Measurements from ENCODE around the gene KIAA1143.

GRCh38 chr3:44722103-44722401 lies 39.4 kb downstream of the KIAA1143 start:
- no peak for TF ChIP-seq EZH2 (IDR thresholded peaks at IDR 0.05; ENCODE audit: borderline replicate concordance, insufficient read depth, low read depth, low read length, poor library complexity, severe bottlenecking)
- TF ChIP-seq, protein P1, sequence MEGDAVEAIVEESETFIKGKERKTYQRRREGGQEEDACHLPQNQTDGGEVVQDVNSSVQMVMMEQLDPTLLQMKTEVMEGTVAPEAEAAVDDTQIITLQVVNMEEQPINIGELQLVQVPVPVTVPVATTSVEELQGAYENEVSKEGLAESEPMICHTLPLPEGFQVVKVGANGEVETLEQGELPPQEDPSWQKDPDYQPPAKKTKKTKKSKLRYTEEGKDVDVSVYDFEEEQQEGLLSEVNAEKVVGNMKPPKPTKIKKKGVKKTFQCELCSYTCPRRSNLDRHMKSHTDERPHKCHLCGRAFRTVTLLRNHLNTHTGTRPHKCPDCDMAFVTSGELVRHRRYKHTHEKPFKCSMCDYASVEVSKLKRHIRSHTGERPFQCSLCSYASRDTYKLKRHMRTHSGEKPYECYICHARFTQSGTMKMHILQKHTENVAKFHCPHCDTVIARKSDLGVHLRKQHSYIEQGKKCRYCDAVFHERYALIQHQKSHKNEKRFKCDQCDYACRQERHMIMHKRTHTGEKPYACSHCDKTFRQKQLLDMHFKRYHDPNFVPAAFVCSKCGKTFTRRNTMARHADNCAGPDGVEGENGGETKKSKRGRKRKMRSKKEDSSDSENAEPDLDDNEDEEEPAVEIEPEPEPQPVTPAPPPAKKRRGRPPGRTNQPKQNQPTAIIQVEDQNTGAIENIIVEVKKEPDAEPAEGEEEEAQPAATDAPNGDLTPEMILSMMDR (IDR thresholded peaks at IDR 0.05): no peak

Measured in B cell (primary cell).